HG02943 (cell line): ENCODE data around the gene VIPR1.
"Not testable (repeated sequence)": the region's sequence is repeated elsewhere in the genome, so short reads cannot be mapped to it uniquely, and the experiment has no call there.

Source experiments
- ATAC-seq: cut with Tn5 transposase; IDR thresholded peaks from one replicate; pipeline ENCODE4 v1.9.1; 2021; ENCODE audit warnings: mild to moderate bottlenecking, low read depth, moderate library complexity; ENCODE audit not compliant: unreplicated experiment

VIPR1 gene

GRCh38 chr3:42562047-42562907, 59.8 kb downstream of the VIPR1 start:
- ATAC-seq, result no peak

- no peak for ATAC-seq
Observed at GRCh38 chr3:42569593-42570142, 67.2 kb downstream of the VIPR1 start.

GRCh38 chr3:42572278-42572677, 69.8 kb downstream of the VIPR1 start:
- ATAC-seq, result no peak

GRCh38 chr3:42575137-42575741, 72.8 kb downstream of the VIPR1 start:
- no peak for ATAC-seq

- no peak for ATAC-seq
Observed at GRCh38 chr3:42578054-42578453, 75.6 kb downstream of the VIPR1 start.

GRCh38 chr3:42579346-42579745, 76.9 kb downstream of the VIPR1 start:
- ATAC-seq, result not testable (repeated sequence)

- no peak for ATAC-seq
Observed at GRCh38 chr3:42581400-42581708, 78.9 kb downstream of the VIPR1 start.

- ATAC-seq, result peak; percentile 89
Observed at GRCh38 chr3:42581709-42582473, 79.4 kb downstream of the VIPR1 start, which contains the start of gene SEC22C. TSS of gene SEC22C (minus strand) at chr3:42581967. CDS start at chr3:42569046, 12,921 bp downstream.

GRCh38 chr3:42582474-42583070, 80.1 kb downstream of the VIPR1 start:
- ATAC-seq, result no peak
